Ascending aorta (tissue), 2 donors: ENCODE data around the gene EXOC7. TPM values are rescaled to one million over a fixed set of nuclear protein-coding genes. Genes with fewer than 3 reads are reported as not detected.

Experiments
- DNase-seq, 2 donors: peaks; one replicate each; pipeline ENCODE4 v3.0.0-alpha.2; 2019; ENCODE audit warnings: low spot score in 2 of 2
- H3K27ac ChIP-seq, 2 donors: fragments of 200-600 bp; sonication (generic); one replicate each; pipeline ENCODE4 v1.5.1; 2016 to 2017; ENCODE audit warnings: mild to moderate bottlenecking in 1 of 2
- H3K27me3 ChIP-seq: fragments of 200-600 bp; sonication (generic); one replicate; pipeline ENCODE4 v1.5.1; 2017
- H3K36me3 ChIP-seq, 2 donors: fragments of 200-600 bp; sonication (generic); one replicate each; pipeline ENCODE4 v1.5.1; 2016
- H3K4me1 ChIP-seq, 2 donors: fragments of 200-600 bp; sonication (generic); one replicate each; pipeline ENCODE4 v1.5.1; 2016 to 2017; ENCODE audit warnings: mild to moderate bottlenecking in 1 of 2
- H3K4me3 ChIP-seq, 2 donors: fragments of 200-600 bp; sonication (generic); one replicate each; pipeline ENCODE4 v1.5.1; 2016 to 2017; ENCODE audit warnings: mild to moderate bottlenecking in 1 of 2
- H3K9me3 ChIP-seq, 2 donors: fragments of 200-600 bp; sonication (generic); one replicate each; pipeline ENCODE4 v1.5.1; 2016
- CTCF ChIP-seq, 3 experiments: fragments of 200-600 bp in 2 of 3; fragments of 450-650 bp in 1 of 3; sonication (generic) in 2 of 3; IDR thresholded peaks; one replicate each; pipeline ENCODE4 v1.5.1; 2016 to 2019; ENCODE audit warnings: antibody characterized with exemption in 3 of 3, mild to moderate bottlenecking in 1 of 3, moderate library complexity in 1 of 3
- intact Hi-C: fragments of 100-400 bp; cut with DNase I; formaldehyde crosslinking; loops from one replicate; pipeline ENCODE4 v1.15.1; 2023
- total RNA-seq: library from RNA; depleted of rRNA; stranded (reverse); fragments of >200 nt; gene quantifications from one replicate; pipeline ENCODE4 v1.1.0, GENCODE V29; 2016

Gene EXOC7
- total RNA-seq, 1 donor from 2014 or later = 123 TPM

DNA sequence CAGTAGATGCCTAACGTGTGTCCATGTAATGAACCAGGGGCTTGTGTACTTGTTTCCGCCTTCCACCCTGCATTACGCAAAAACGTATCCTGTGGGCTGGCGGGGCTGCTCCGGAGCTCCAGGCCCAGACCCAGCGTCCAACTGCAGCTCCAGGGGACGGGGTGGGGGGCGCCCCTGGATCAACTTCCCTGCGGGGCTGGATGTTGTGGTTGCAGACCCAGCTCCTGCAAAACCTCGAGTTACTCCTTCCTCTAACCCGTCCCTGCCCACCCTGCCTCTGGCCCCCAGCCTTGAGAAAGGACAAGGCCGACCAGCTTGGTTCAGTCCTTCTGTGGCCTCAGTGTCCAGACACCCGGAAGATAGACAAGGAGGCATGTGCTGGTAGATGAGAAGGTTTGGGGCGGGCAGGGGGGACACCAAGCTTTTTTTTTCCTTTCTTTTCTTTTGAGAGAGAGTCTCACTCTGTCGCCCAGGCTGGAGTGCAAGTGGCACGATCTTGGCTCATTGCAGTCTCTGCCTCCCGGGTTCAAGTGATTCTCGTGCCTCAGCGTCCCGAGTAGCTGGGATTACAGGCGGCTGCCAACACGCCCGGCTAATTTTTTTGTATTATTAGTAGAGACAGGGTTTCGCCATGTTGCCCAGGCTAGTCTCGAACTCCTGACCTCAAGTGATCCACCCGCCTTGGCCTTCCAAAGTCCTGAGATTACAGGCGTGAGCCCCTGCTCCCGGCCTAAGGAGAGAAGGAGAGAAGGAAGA is 731 bp upstream of the EXOC7 start:
- H3K4me1 ChIP-seq = peaks cover 5 to 8% of the 10 kb centered on the region in 2 donors
- no peaks in the 10 kb centered on the region for H3K27me3 ChIP-seq
- TF ChIP-seq CTCF (IDR thresholded peaks at IDR 0.05) = no peak
- H3K4me3 ChIP-seq = peak overlapping the region; percentile 57 to 87
- peak overlapping the region; percentile 76 for H3K27ac ChIP-seq
- intact Hi-C loops = no loop called here
- no peak for DNase-seq
- H3K36me3 ChIP-seq = peaks cover 12 to 21% of the 10 kb centered on the region in 2 donors
- no peaks in the 10 kb centered on the region for H3K9me3 ChIP-seq

DNA sequence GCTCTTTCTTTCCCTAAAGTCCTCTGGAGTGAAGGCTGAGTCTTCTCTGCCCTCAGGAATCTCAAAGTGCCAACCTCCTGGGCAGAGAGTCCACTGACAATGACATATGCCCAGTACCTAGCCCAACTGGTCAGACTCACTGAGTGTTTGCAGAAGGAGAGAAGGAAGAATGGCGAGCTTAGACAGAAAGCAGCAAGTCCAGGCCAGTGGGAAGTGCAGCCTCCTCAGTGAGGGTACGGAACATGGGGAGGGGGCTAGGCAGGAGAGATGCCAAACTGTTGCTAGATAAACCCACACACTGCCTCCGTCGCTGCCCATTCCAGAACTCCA is 678 bp downstream of the EXOC7 start:
- H3K27me3 ChIP-seq = no peaks in the 10 kb centered on the region
- TF ChIP-seq CTCF (IDR thresholded peaks at IDR 0.05) = no peak
- H3K9me3 ChIP-seq = no peaks in the 10 kb centered on the region
- peak overlapping the region; percentile 76 for H3K27ac ChIP-seq
- intact Hi-C loops = loop anchor here (2.0 kb wide), 1 partner anchor 30 kb away; the partner anchor contains the start of gene SRP68
- H3K36me3 ChIP-seq = peaks cover 14 to 26% of the 10 kb centered on the region in 2 donors
- DNase-seq = no peak
- peaks cover 5 to 8% of the 10 kb centered on the region in 2 donors for H3K4me1 ChIP-seq
- peak overlapping the region; percentile 57 to 87 for H3K4me3 ChIP-seq

DNA sequence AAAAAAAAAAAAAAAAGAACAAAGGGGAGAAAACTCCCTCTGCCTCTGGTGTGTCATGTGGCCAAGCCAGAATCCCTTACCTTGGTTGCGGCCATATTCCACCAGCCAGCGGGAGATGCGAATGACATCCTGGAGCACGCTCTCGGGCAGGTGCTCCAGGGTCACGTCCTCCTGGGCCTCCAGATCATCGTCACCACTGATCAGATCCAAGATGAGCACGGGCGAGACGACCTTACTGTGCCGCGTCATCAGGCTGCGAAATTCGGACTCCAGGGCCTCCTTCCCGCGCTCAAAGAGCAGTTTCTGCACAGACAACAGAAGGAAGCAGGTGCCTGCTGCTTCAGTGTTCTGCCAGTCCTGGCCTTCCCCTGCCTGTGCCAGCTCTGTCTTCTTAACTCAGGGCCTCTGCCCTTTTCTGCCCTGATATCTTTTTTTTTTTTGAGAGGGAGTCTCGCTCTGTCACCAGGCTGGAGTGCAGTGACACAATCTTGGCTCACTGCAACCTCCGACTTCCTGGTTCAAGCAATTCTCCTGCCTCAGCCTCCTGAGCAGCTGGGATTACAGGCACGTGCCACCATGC is 5.8 kb downstream of the EXOC7 start:
- no peak for TF ChIP-seq CTCF (IDR thresholded peaks at IDR 0.05)
- Histone ChIP-seq H3K4me1 (peaks cover 5 to 8% of the 10 kb centered on the region in 2 donors), H3K4me3 (no peak overlapping the region), H3K27me3 (no peaks in the 10 kb centered on the region), H3K27ac (no peak overlapping the region), H3K9me3 (no peaks in the 10 kb centered on the region), H3K36me3 (peaks cover 62 to 69% of the 10 kb centered on the region in 2 donors)
- intact Hi-C loops = no loop called here
- no peak for DNase-seq

DNA sequence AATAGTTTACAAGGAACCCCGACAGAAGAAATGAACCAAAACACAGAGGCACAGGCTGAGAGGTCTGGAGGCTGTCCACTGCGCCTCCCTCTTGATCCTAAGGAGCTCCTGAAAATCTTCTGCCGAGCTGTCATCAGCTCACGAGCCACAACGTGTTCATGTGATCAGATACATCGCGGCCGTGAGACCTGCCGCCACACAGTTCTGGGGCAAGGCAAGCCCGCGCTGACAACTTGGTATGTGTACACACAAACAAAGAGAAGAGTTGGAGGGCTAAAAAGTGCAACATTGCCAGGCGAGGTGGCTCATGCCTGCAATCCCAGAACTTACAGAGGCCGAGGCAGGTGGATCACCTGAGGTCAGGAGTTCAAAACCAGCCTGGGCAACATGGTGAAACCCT is 7.6 kb downstream of the EXOC7 start:
- Histone ChIP-seq H3K27me3 (no peaks in the 10 kb centered on the region), H3K27ac (no peak overlapping the region), H3K4me1 (no peaks in the 10 kb centered on the region), H3K4me3 (no peak overlapping the region), H3K9me3 (no peaks in the 10 kb centered on the region), H3K36me3 (peaks cover 76 to 81% of the 10 kb centered on the region in 2 donors)
- DNase-seq = no peak
- intact Hi-C loops = no loop called here
- TF ChIP-seq CTCF (IDR thresholded peaks at IDR 0.05) = no peak

- intact Hi-C loops = no loop called here
- Histone ChIP-seq H3K4me3 (no peak overlapping the region), H3K4me1 (no peaks in the 10 kb centered on the region), H3K27me3 (no peaks in the 10 kb centered on the region), H3K27ac (no peak overlapping the region), H3K9me3 (no peaks in the 10 kb centered on the region), H3K36me3 (peaks cover 84 to 88% of the 10 kb centered on the region in 2 donors)
- no peak for TF ChIP-seq CTCF (IDR thresholded peaks at IDR 0.05)
- DNase-seq = no peak
These were observed 9.5 kb downstream of the EXOC7 start for GRCh38 chr17:76094046-76094445.
